Breast epithelium (tissue), 4 donors: ENCODE data around the gene ABT1. TPM values are rescaled to one million over a fixed set of nuclear protein-coding genes. Genes with fewer than 3 reads are reported as not detected.

Experiments used
- DNase-seq, 2 donors: peaks; one replicate each; pipeline ENCODE4 v3.0.0-alpha.2; 2019; ENCODE audit warnings: low spot score in 2 of 2
- H3K27ac ChIP-seq, 2 donors: fragments of 200-600 bp; sonication (generic) in 1 of 2; one replicate each; pipeline ENCODE4 v1.5.1; 2016 to 2019; ENCODE audit warnings: mild to moderate bottlenecking in 1 of 2
- H3K27me3 ChIP-seq, 2 donors: fragments of 200-600 bp; sonication (generic) in 1 of 2; one replicate each; pipeline versions ENCODE4 v1.5.1 to v1.6.0; 2017 to 2019; ENCODE audit warnings: control low read depth in 1 of 2, mild to moderate bottlenecking in 1 of 2
- H3K36me3 ChIP-seq: fragments of 200-600 bp; one replicate; pipeline ENCODE4 v1.5.1; 2019
- H3K4me1 ChIP-seq, 2 donors: fragments of 200-600 bp; sonication (generic); one replicate each; pipeline ENCODE4 v1.5.1; 2016 to 2019; ENCODE audit warnings: control low read depth in 1 of 2
- H3K4me3 ChIP-seq, 3 donors: fragments of 200-600 bp; sonication (generic); 1 replicate in 2 of 3; 2 replicates in 1 of 3; pipeline ENCODE4 v1.5.1; 2016 to 2019; ENCODE audit warnings: mild to moderate bottlenecking in 3 of 3, moderate library complexity in 2 of 3
- H3K9me3 ChIP-seq, 2 donors: fragments of 200-600 bp; sonication (generic) in 1 of 2; one replicate each; pipeline ENCODE4 v1.5.1; 2016 to 2019; ENCODE audit warnings: control low read depth in 1 of 2
- CTCF ChIP-seq, 3 donors: fragments of 450-650 bp; IDR thresholded peaks; one replicate each; pipeline ENCODE4 v1.5.1; 2016 to 2017; ENCODE audit warnings: antibody characterized with exemption in 3 of 3, mild to moderate bottlenecking in 3 of 3, moderate library complexity in 3 of 3
- POLR2A ChIP-seq: fragments of 450-650 bp; IDR thresholded peaks from one replicate; pipeline ENCODE4 v1.6.1; 2016; ENCODE audit warnings: antibody characterized with exemption, mild to moderate bottlenecking, moderate library complexity
- POLR2AphosphoS5 ChIP-seq, 3 donors: sonication (generic); formaldehyde crosslinking; IDR thresholded peaks; one replicate each; pipeline ENCODE4 v1.6.1; 2017; ENCODE audit warnings: antibody characterized with exemption in 3 of 3
- intact Hi-C: fragments of 100-400 bp; cut with DNase I; formaldehyde crosslinking; loops from one replicate; pipeline ENCODE4 v1.15.1; 2023; ENCODE audit warnings: low total_unique reads
- total RNA-seq, 3 donors: library from RNA; depleted of rRNA; stranded (reverse); fragments of >200 nt; gene quantifications; one replicate each; pipeline ENCODE4 v1.1.0, GENCODE V29; 2016

ABT1 gene
- total RNA-seq, 3 donors from 2014 or later: 13.8 to 19.5 (median 18.0) TPM

GRCh38 chr6:26581164-26581915, 15.4 kb upstream of the ABT1 start:
- H3K4me1 ChIP-seq: no peaks in the 10 kb centered on the region
- DNase-seq: no peak
- intact Hi-C loops: no loop called here
- H3K27me3 ChIP-seq: peaks cover 0 to 47% of the 10 kb centered on the region in 2 donors
- H3K27ac ChIP-seq: no peak overlapping the region
- H3K36me3 ChIP-seq: no peaks in the 10 kb centered on the region
- TF ChIP-seq POLR2A (no peak), POLR2AphosphoS5 (IDR thresholded peaks at IDR 0.05) (no peak), CTCF (IDR thresholded peaks at IDR 0.05) (no peak)
- H3K9me3 ChIP-seq: peaks cover 0 to 19% of the 10 kb centered on the region in 2 donors
- no peak overlapping the region for H3K4me3 ChIP-seq

GRCh38 chr6:26588965-26589364, 7.8 kb upstream of the ABT1 start:
- Histone ChIP-seq H3K36me3 (no peaks in the 10 kb centered on the region), H3K27ac (no peak overlapping the region), H3K4me3 (no peak overlapping the region), H3K4me1 (no peaks in the 10 kb centered on the region), H3K9me3 (no peaks in the 10 kb centered on the region), H3K27me3 (peaks cover 0 to 44% of the 10 kb centered on the region in 2 donors)
- no peak for DNase-seq
- intact Hi-C loops: no loop called here
- TF ChIP-seq CTCF (IDR thresholded peaks at IDR 0.05) (no peak), POLR2A (no peak), POLR2AphosphoS5 (IDR thresholded peaks at IDR 0.05) (no peak)

DNA sequence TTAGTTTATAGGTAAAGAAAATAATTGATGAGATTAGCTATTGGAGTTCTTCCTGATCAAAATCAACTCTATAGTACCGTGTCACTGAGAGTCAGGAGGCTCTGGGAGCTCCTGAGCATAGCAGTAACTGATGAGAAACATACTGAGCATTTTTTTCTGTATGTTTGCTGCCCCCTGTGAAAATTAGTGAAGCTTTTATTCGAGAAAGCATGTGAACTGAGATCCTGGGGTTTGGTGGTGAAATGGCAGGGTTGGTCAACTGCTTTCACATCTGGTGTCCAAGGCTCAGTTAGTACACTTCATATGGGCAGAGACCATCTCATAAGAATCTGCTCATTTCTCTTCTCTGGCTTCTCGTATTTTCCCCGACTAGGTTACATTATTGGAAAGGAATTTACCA, 4.1 kb upstream of the ABT1 start:
- DNase-seq: no peak
- Histone ChIP-seq H3K27me3 (peaks cover 0 to 30% of the 10 kb centered on the region in 2 donors), H3K4me1 (peaks cover 1 to 3% of the 10 kb centered on the region in 2 donors), H3K4me3 (no peak overlapping the region), H3K9me3 (no peaks in the 10 kb centered on the region), H3K27ac (no peak overlapping the region), H3K36me3 (no peaks in the 10 kb centered on the region)
- no peak for TF ChIP-seq POLR2AphosphoS5 (IDR thresholded peaks at IDR 0.05)
- TF ChIP-seq POLR2A: no peak
- no peak for TF ChIP-seq CTCF (IDR thresholded peaks at IDR 0.05)
- intact Hi-C loops: no loop called here

GRCh38 chr6:26593278-26594130, 3.2 kb upstream of the ABT1 start:
- Histone ChIP-seq H3K27ac (no peak overlapping the region), H3K27me3 (peaks cover 0 to 25% of the 10 kb centered on the region in 2 donors), H3K4me1 (peaks cover 6 to 8% of the 10 kb centered on the region in 2 donors), H3K9me3 (no peaks in the 10 kb centered on the region), H3K4me3 (no peak overlapping the region), H3K36me3 (peaks cover 1% of the 10 kb centered on the region)
- no peak for DNase-seq
- intact Hi-C loops: no loop called here
- TF ChIP-seq CTCF (IDR thresholded peaks at IDR 0.05): no peak
- no peak for TF ChIP-seq POLR2A
- no peak for TF ChIP-seq POLR2AphosphoS5 (IDR thresholded peaks at IDR 0.05)

GRCh38 chr6:26594131-26594498, 2.6 kb upstream of the ABT1 start:
- no peak for TF ChIP-seq CTCF (IDR thresholded peaks at IDR 0.05)
- no peak for TF ChIP-seq POLR2A

More at GRCh38 chr6:26594131-26594498, 2.6 kb upstream of the ABT1 start:
- peaks cover 0 to 24% of the 10 kb centered on the region in 2 donors for H3K27me3 ChIP-seq
- peaks cover 6 to 8% of the 10 kb centered on the region in 2 donors for H3K4me1 ChIP-seq
- intact Hi-C loops: no loop called here
- peaks cover 3% of the 10 kb centered on the region for H3K36me3 ChIP-seq
- no peak overlapping the region for H3K4me3 ChIP-seq
- no peak overlapping the region for H3K27ac ChIP-seq
- DNase-seq: no peak
- H3K9me3 ChIP-seq: no peaks in the 10 kb centered on the region
